HL-60 (cell line): ENCODE data around the gene CFAP299.

Experiments
- DNase-seq, 2 experiments: peaks; one replicate each; pipeline ENCODE4 v3.0.0-alpha.2; 2010 to 2020; ENCODE audit warnings: low read depth in 1 of 2, low spot score in 1 of 2
- H3K27ac ChIP-seq: fragments of 250-450 bp; sonication (Bioruptor Pico); replicated peaks from 2 replicates; pipeline ENCODE4 v1.5.1; 2020; ENCODE audit warnings: mild to moderate bottlenecking, moderate library complexity
- H3K27me3 ChIP-seq: fragments of 250-450 bp; sonication (Bioruptor Pico); 2 replicates; pipeline ENCODE4 v1.5.1; 2021; ENCODE audit warnings: mild to moderate bottlenecking, moderate library complexity; ENCODE audit not compliant: insufficient read depth, poor library complexity, severe bottlenecking
- H3K4me3 ChIP-seq: replicated peaks from 2 replicates; pipeline ENCODE4 v1.5.1; 2011; ENCODE audit warnings: mild to moderate bottlenecking, control low read depth, low read length; ENCODE audit not compliant: insufficient read depth
- CTCF ChIP-seq: IDR thresholded peaks from one replicate; pipeline ENCODE4 v1.5.1; 2011; ENCODE audit warnings: low read length, control low read depth, inconsistent platforms; ENCODE audit not compliant: insufficient read depth
- GABPA ChIP-seq: IDR thresholded peaks from 2 replicates; pipeline ENCODE4 v1.6.1; 2012; ENCODE audit warnings: low read depth
- POLR2AphosphoS5 ChIP-seq: IDR thresholded peaks from 2 replicates; pipeline ENCODE4 v1.6.1; 2012; ENCODE audit warnings: low read depth
- REST ChIP-seq: IDR thresholded peaks from 2 replicates; pipeline ENCODE4 v1.6.1; 2012; ENCODE audit warnings: low read depth; ENCODE audit not compliant: insufficient replicate concordance
- SPI1 ChIP-seq: IDR thresholded peaks from 2 replicates; pipeline ENCODE4 v1.6.1; 2012; ENCODE audit warnings: low read depth, mild to moderate bottlenecking, borderline replicate concordance

CFAP299 gene

GRCh38 chr4:80586716-80587115 lies 251.2 kb downstream of the CFAP299 start:
- no peak overlapping the region for H3K27ac ChIP-seq
- H3K4me3 ChIP-seq: no peak overlapping the region
- H3K27me3 ChIP-seq: no peaks in the 10 kb centered on the region
- no peak for DNase-seq
- no peak for TF ChIP-seq SPI1
- no peak for TF ChIP-seq REST
- TF ChIP-seq CTCF: no peak
- no peak for TF ChIP-seq POLR2AphosphoS5
- TF ChIP-seq GABPA: no peak

- DNase-seq: no peak
- Histone ChIP-seq H3K27ac (no peak overlapping the region), H3K27me3 (no peaks in the 10 kb centered on the region), H3K4me3 (no peak overlapping the region)
- TF ChIP-seq REST (no peak), SPI1 (no peak), POLR2AphosphoS5 (no peak), CTCF (no peak), GABPA (no peak)
Measured at GRCh38 chr4:80587871-80588385, 252.4 kb downstream of the CFAP299 start.

- H3K4me3 ChIP-seq: no peak overlapping the region
- H3K27ac ChIP-seq: no peak overlapping the region
- DNase-seq: no peak
- no peak for TF ChIP-seq GABPA
- TF ChIP-seq CTCF: no peak
- H3K27me3 ChIP-seq: no peaks in the 10 kb centered on the region
Measured at GRCh38 chr4:80592950-80593349, 257.4 kb downstream of the CFAP299 start.

- H3K4me3 ChIP-seq: no peak overlapping the region
- H3K27me3 ChIP-seq: no peaks in the 10 kb centered on the region
- TF ChIP-seq GABPA (no peak), SPI1 (no peak), REST (no peak), CTCF (no peak), POLR2AphosphoS5 (no peak)
- DNase-seq: no peak
- H3K27ac ChIP-seq: no peak overlapping the region
Measured at GRCh38 chr4:80594701-80595100, 259.2 kb downstream of the CFAP299 start.
